Measurements from ENCODE around the gene PIK3C2A. TPM values are rescaled to one million over a fixed set of nuclear protein-coding genes. Genes with fewer than 3 reads are reported as not detected.
A peak's percentile ranks its signal among the peaks of the same experiment; 100 is the strongest.

PIK3C2A gene
- total and polyA plus RNA-seq, 10 of the 15 experiments (the other 5 are each of a cell fraction or from before 2014, with no cell fraction given), result 1.6 to 20.6 (median 9.1) TPM

DNA sequence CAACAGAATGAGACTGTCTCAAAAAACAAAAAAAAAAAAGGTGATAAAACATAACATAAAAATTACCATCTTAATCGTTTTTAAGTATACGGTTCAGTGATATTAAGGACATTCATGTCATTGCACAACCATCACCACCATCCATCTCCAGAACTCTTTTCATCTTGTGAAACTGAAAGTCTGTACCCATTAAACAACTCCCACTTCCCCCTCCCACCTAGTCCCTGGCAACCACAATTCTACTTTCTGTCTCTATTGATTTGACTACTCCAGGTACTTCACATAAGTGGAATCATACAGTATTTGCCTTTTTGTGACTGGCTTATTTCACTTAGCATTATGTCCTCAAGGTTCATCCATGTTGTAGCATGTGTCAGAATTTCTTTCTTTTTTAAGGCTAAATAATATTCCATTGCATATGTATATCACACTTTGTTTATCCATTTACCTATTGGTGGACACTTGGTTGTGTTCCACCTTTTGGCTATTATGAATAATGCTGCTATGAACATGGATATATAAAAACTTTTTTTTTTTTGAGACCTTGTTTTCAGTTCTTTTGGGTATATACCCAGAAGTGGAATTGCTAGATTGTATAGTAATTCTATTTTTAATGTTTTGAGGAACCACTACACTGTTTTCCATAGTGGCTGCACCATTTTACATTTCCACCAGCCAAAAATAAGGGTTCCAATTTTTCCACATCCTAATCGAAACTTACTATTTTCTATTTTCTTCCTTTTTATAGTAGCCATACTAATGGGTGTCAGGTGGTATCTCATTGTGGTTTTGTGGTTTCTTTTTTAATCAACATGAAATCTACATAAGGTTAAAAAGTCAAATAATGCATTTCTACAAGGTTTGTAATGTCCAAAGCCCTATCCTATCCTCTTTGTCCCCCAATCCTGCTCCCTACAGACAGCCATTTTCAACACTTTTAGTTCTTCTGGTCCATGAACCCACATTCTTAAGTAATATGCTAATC lies 23.4 kb upstream of the PIK3C2A start (continued):
- TF ChIP-seq, protein P1, sequence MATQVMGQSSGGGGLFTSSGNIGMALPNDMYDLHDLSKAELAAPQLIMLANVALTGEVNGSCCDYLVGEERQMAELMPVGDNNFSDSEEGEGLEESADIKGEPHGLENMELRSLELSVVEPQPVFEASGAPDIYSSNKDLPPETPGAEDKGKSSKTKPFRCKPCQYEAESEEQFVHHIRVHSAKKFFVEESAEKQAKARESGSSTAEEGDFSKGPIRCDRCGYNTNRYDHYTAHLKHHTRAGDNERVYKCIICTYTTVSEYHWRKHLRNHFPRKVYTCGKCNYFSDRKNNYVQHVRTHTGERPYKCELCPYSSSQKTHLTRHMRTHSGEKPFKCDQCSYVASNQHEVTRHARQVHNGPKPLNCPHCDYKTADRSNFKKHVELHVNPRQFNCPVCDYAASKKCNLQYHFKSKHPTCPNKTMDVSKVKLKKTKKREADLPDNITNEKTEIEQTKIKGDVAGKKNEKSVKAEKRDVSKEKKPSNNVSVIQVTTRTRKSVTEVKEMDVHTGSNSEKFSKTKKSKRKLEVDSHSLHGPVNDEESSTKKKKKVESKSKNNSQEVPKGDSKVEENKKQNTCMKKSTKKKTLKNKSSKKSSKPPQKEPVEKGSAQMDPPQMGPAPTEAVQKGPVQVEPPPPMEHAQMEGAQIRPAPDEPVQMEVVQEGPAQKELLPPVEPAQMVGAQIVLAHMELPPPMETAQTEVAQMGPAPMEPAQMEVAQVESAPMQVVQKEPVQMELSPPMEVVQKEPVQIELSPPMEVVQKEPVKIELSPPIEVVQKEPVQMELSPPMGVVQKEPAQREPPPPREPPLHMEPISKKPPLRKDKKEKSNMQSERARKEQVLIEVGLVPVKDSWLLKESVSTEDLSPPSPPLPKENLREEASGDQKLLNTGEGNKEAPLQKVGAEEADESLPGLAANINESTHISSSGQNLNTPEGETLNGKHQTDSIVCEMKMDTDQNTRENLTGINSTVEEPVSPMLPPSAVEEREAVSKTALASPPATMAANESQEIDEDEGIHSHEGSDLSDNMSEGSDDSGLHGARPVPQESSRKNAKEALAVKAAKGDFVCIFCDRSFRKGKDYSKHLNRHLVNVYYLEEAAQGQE (IDR thresholded peaks at IDR 0.05; ENCODE audit: low read depth, low read length), result no peak
- no peak for TF ChIP-seq ZZZ3 (IDR thresholded peaks at IDR 0.05; ENCODE audit: control insufficient read depth, insufficient read length, low read depth)
- TF ChIP-seq SMAD1 (IDR thresholded peaks at IDR 0.05; ENCODE audit: low read depth, partially characterized antibody), result no peak
- TF ChIP-seq EGR1 (IDR thresholded peaks at IDR 0.05; ENCODE audit: borderline replicate concordance in 1 of 2, low read depth in 2 of 2, low read length in 2 of 2), result peak in 1 of 2 experiments; percentile 50; a peak in 1 of 3 replicates
- TF ChIP-seq EED (IDR thresholded peaks at IDR 0.05; ENCODE audit: low read depth), result peak; percentile 92
- TF ChIP-seq KLF5 (IDR thresholded peaks at IDR 0.05; ENCODE audit: partially characterized antibody), result no peak
- TF ChIP-seq SIN3A (IDR thresholded peaks at IDR 0.05; ENCODE audit: low read depth, low read length), result no peak
- no peak for TF ChIP-seq YY1 (IDR thresholded peaks at IDR 0.05; ENCODE audit: low read depth, low read length)
- TF ChIP-seq JUND (IDR thresholded peaks at IDR 0.05; ENCODE audit: low read depth, low read length), result no peak
- TF ChIP-seq RB1 (IDR thresholded peaks at IDR 0.05; ENCODE audit: borderline replicate concordance), result no peak
- no peak for TF ChIP-seq MXI1 (IDR thresholded peaks at IDR 0.05; ENCODE audit: low read depth, low read length)
- TF ChIP-seq TARDBP (IDR thresholded peaks at IDR 0.05; ENCODE audit: borderline replicate concordance), result no peak
- 0 out of 2 replicates have a peak, but pooled peaks have one; percentile 45 for TF ChIP-seq TCF12 (IDR thresholded peaks at IDR 0.05; ENCODE audit: low read depth, low read length)
- TF ChIP-seq POLR2AphosphoS2 (IDR thresholded peaks at IDR 0.05; ENCODE audit: low read depth, low read length), result no peak
- peak; percentile 49 to 81; a peak in 3 of 4 replicates for TF ChIP-seq EP300 (IDR thresholded peaks at IDR 0.05; ENCODE audit: borderline replicate concordance in 1 of 2, control insufficient read depth in 1 of 2, low read depth in 2 of 2, low read length in 2 of 2)
- TF ChIP-seq ZNF622 (IDR thresholded peaks at IDR 0.05), result no peak
- no peak for TF ChIP-seq BRCA1 (IDR thresholded peaks at IDR 0.05; ENCODE audit: low read depth, low read length)
- TF ChIP-seq, protein P2, sequence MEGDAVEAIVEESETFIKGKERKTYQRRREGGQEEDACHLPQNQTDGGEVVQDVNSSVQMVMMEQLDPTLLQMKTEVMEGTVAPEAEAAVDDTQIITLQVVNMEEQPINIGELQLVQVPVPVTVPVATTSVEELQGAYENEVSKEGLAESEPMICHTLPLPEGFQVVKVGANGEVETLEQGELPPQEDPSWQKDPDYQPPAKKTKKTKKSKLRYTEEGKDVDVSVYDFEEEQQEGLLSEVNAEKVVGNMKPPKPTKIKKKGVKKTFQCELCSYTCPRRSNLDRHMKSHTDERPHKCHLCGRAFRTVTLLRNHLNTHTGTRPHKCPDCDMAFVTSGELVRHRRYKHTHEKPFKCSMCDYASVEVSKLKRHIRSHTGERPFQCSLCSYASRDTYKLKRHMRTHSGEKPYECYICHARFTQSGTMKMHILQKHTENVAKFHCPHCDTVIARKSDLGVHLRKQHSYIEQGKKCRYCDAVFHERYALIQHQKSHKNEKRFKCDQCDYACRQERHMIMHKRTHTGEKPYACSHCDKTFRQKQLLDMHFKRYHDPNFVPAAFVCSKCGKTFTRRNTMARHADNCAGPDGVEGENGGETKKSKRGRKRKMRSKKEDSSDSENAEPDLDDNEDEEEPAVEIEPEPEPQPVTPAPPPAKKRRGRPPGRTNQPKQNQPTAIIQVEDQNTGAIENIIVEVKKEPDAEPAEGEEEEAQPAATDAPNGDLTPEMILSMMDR (IDR thresholded peaks at IDR 0.05 in 2 of 3, conservative IDR thresholded peaks at IDR 0.05 in 1 of 3; ENCODE audit: control insufficient read depth in 2 of 3, extremely low read depth in 1 of 3, insufficient read depth in 1 of 3, low read depth in 3 of 3, low read length in 3 of 3), result no peak
- no peak for TF ChIP-seq NFYA (IDR thresholded peaks at IDR 0.05; ENCODE audit: borderline replicate concordance, low read depth, low read length)
- TF ChIP-seq, protein P3, sequence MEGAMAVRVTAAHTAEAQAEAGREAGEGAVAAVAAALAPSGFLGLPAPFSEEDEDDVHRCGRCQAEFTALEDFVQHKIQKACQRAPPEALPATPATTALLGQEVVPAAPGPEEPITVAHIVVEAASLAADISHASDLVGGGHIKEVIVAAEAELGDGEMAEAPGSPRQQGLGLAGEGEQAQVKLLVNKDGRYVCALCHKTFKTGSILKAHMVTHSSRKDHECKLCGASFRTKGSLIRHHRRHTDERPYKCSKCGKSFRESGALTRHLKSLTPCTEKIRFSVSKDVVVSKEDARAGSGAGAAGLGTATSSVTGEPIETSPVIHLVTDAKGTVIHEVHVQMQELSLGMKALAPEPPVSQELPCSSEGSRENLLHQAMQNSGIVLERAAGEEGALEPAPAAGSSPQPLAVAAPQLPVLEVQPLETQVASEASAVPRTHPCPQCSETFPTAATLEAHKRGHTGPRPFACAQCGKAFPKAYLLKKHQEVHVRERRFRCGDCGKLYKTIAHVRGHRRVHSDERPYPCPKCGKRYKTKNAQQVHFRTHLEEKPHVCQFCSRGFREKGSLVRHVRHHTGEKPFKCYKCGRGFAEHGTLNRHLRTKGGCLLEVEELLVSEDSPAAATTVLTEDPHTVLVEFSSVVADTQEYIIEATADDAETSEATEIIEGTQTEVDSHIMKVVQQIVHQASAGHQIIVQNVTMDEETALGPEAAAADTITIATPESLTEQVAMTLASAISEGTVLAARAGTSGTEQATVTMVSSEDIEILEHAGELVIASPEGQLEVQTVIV (IDR thresholded peaks at IDR 0.05; ENCODE audit: borderline replicate concordance, partially characterized antibody), result no peak
- no peak for TF ChIP-seq TAF1 (IDR thresholded peaks at IDR 0.05; ENCODE audit: borderline replicate concordance, low read depth, low read length)

Measured in GM12878 (cell line).